Common myeloid progenitor, CD34-positive (primary cell): ENCODE measurements around the gene NEU3.

ENCODE experiments used
- CTCF ChIA-PET: fragments of 350-600 bp; sonication (Branson Sonifier 250); formaldehyde crosslinking; loops from one replicate; lab custom pipeline; 2021; ENCODE audit warnings: antibody characterized with exemption; lab: Charles Lee
- POLR2A ChIA-PET: fragments of 350-600 bp; sonication (Branson Sonifier 250); formaldehyde crosslinking; loops from one replicate; lab custom pipeline; 2021; ENCODE audit warnings: antibody characterized with exemption; lab: Charles Lee
- DNase-seq, 3 donors: peaks; one replicate each; pipeline versions ENCODE4 v3.0.0 to v3.0.0-alpha.2; 2013
- H3K27ac ChIP-seq, 2 experiments: 1 replicate in 1 of 2; 2 replicates in 1 of 2; pipeline ENCODE4 v1.7.0; 2013; ENCODE audit warnings: inconsistent platforms in 2 of 2, low read length in 2 of 2, mild to moderate bottlenecking in 2 of 2, low read depth in 1 of 2, moderate library complexity in 1 of 2; ENCODE audit not compliant: severe bottlenecking in 2 of 2, insufficient read depth in 1 of 2, poor library complexity in 1 of 2
- H3K27me3 ChIP-seq, 5 experiments: replicated peaks in 2 of 5; 1 replicate in 3 of 5; 2 replicates in 2 of 5; pipeline versions ENCODE4 v1.6.1 to v1.7.0; 2013; ENCODE audit warnings: low read length in 4 of 5, mild to moderate bottlenecking in 2 of 5, moderate library complexity in 2 of 5, inconsistent platforms in 1 of 5; ENCODE audit not compliant: insufficient read depth in 5 of 5, control insufficient read depth in 4 of 5
- H3K36me3 ChIP-seq, 4 experiments: 1 replicate in 2 of 4; 2 replicates in 2 of 4; pipeline versions ENCODE4 v1.6.1 to v1.7.0; 2013; ENCODE audit warnings: low read length in 3 of 4, control low read depth in 1 of 4, mild to moderate bottlenecking in 1 of 4; ENCODE audit not compliant: control insufficient read depth in 4 of 4, insufficient read depth in 4 of 4
- H3K4me1 ChIP-seq, 4 experiments: 1 replicate in 3 of 4; 2 replicates in 1 of 4; pipeline versions ENCODE4 v1.6.1 to v1.7.1; 2013; ENCODE audit warnings: low read length in 3 of 4, mild to moderate bottlenecking in 3 of 4, control low read depth in 1 of 4, inconsistent platforms in 1 of 4, moderate library complexity in 1 of 4; ENCODE audit not compliant: control insufficient read depth in 4 of 4, insufficient read depth in 4 of 4; ENCODE audit errors: control extremely low read depth in 1 of 4
- H3K4me3 ChIP-seq, 7 experiments: 1 replicate in 4 of 7; 2 replicates in 3 of 7; pipeline versions ENCODE4 v1.5.1 to v1.7.0; 2013; ENCODE audit warnings: mild to moderate bottlenecking in 7 of 7, low read length in 6 of 7, moderate library complexity in 6 of 7, inconsistent platforms in 2 of 7, low read depth in 2 of 7, control low read depth in 1 of 7; ENCODE audit not compliant: insufficient read depth in 4 of 7, control insufficient read depth in 1 of 7; ENCODE audit errors: extremely low read depth in 1 of 7
- H3K9me3 ChIP-seq, 5 experiments: 1 replicate in 4 of 5; 2 replicates in 1 of 5; pipeline versions ENCODE4 v1.6.1 to v1.7.1; 2013; ENCODE audit warnings: low read length in 4 of 5, mild to moderate bottlenecking in 2 of 5, inconsistent platforms in 1 of 5, low read depth in 1 of 5, moderate library complexity in 1 of 5; ENCODE audit not compliant: control insufficient read depth in 4 of 5, insufficient read depth in 2 of 5; ENCODE audit errors: control extremely low read depth in 1 of 5
- WGBS: methylation state at CpG from one replicate; pipeline ENCODE4 v1.1.5; 2013; ENCODE audit not compliant: insufficient coverage; 5-methylcytosine and 5-hydroxymethylcytosine counted together

Gene NEU3

GRCh38 chr11:74949753-74950137 lies 39.0 kb upstream of the NEU3 start:
- peaks cover 15 to 27% (median 18%) of the 10 kb centered on the region in 4 experiments for H3K4me1 ChIP-seq
- H3K27ac ChIP-seq = peak overlapping the region; percentile 88 to 98
- H3K9me3 ChIP-seq = no peaks in the 10 kb centered on the region
- ChIA-PET CTCF (interaction anchor here (0.5 kb wide), 1 partner anchor 58 kb away, joined by 3 read pairs; no protein-coding TSS in a partner anchor), POLR2A (interaction anchor here (1.0 kb wide), 1 partner anchor 8 kb away, joined by 3 read pairs; no protein-coding TSS in a partner anchor)
- no CpG with 5 or more reads among the region's 6 CpGs for WGBS
- H3K27me3 ChIP-seq = no peaks in the 10 kb centered on the region
- DNase-seq = no peak
- peaks cover 0 to 25% (median 7%) of the 10 kb centered on the region in 4 experiments for H3K36me3 ChIP-seq
- H3K4me3 ChIP-seq = peak overlapping the region; percentile 5 to 100 (median 96)

DNA sequence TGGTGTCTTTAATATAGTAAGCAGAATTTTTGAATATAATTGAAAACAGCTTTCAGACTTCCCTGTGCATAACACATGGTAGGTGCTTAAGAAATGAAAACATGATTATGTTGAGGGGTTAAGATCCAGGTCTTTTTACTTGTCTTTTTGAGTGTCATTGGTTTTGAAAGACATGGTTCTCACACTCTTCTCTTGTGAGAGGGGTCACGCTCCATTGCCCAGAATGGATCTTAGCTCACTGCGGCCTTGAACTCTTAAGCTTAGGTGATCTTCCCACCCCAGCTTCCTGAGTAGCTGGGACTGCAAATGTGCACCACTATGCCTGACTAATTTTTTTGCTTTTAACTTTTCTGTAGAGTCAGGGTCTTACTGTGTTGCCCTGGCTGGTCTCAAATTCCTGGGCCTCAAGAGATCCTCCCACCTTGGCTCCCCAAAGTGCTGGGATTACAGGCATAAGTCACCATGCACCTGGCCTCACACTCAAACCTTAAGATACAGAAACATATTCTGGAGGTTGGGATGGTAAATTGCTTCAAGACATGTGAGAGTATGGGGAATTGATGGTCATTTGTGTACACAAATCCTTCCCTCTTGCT lies 38.3 kb upstream of the NEU3 start:
- Histone ChIP-seq H3K4me1 (peaks cover 15 to 27% (median 18%) of the 10 kb centered on the region in 4 experiments), H3K27me3 (no peaks in the 10 kb centered on the region), H3K27ac (peak overlapping the region in 1 of 2 experiments; percentile 98), H3K9me3 (no peaks in the 10 kb centered on the region), H3K4me3 (peak overlapping the region in 6 of 7 experiments; percentile 86 to 100 (median 96)), H3K36me3 (peaks cover 0 to 25% (median 7%) of the 10 kb centered on the region in 4 experiments)
- CTCF ChIA-PET = interaction anchor here (1.1 to 1.4 kb wide), 2 partner anchors 12 to 21 kb away, joined by 3 to 5 read pairs; no protein-coding TSS in a partner anchor
- no peak for DNase-seq
- 86% methylated on average over 2 of the region's 2 CpGs for WGBS
- POLR2A ChIA-PET = no interaction called here

DNA sequence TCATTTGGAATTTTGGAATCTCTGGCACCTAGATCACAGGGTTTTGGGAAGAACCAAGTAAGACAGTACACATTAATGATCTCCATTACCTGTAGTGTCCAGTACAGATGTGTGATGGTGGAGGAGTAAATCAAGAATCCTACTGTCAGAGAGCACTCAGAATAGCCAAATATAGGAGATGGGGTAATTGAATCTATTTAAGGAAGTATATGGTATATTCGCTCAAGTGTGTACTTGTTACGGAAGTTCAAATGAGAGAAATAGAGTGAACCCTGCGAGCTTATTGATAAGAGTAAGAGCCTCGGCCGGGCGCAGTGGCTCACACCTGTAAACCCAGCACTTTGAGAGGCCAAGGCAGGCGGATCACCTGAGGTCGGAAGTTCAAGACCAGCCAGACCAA lies 37.5 kb upstream of the NEU3 start:
- no peak for DNase-seq
- Histone ChIP-seq H3K27me3 (no peaks in the 10 kb centered on the region), H3K9me3 (no peaks in the 10 kb centered on the region), H3K27ac (no peak overlapping the region), H3K36me3 (peaks cover 0 to 28% (median 7%) of the 10 kb centered on the region in 4 experiments), H3K4me3 (peak overlapping the region in 1 of 7 experiments; percentile 87), H3K4me1 (peaks cover 15 to 27% (median 18%) of the 10 kb centered on the region in 4 experiments)
- 93% methylated on average over 7 of the region's 8 CpGs for WGBS
- ChIA-PET POLR2A (no interaction called here), CTCF (interaction anchor here (1.4 kb wide), 1 partner anchor 12 kb away, joined by 3 read pairs; no protein-coding TSS in a partner anchor)

GRCh38 chr11:74952752-74953151 lies 36.0 kb upstream of the NEU3 start:
- ChIA-PET POLR2A (no interaction called here), CTCF (interaction anchor here (0.8 to 2.3 kb wide), 4 partner anchors 13 to 327 kb away, joined by 3 to 6 read pairs (median 4); no protein-coding TSS in a partner anchor)
- H3K36me3 ChIP-seq = peaks cover 2 to 36% (median 9%) of the 10 kb centered on the region in 4 experiments
- H3K27ac ChIP-seq = no peak overlapping the region
- no peaks in the 10 kb centered on the region for H3K27me3 ChIP-seq
- no peak for DNase-seq
- H3K4me3 ChIP-seq = no peak overlapping the region
- peaks cover 15 to 27% (median 18%) of the 10 kb centered on the region in 4 experiments for H3K4me1 ChIP-seq
- WGBS = 100% methylated on average over 2 of the region's 2 CpGs
- no peaks in the 10 kb centered on the region for H3K9me3 ChIP-seq

DNA sequence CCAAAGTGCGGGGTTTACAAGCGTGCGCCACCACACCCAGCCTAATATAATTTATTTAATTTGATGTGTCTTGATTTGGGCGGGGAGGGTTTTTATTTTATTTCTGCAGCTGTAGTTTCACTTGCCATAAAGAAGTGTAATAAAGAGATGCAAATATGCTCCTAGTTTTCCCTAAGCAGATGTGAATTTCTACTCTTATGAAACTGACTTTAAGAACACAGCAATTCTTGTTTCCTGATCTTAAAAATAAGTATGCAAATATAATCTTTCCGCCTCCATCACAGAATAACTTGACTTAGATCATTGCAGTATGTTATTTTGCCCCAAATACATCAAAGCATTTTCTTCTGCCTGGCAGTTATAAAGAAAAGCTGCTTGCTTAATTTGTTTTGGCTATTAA lies 35.3 kb upstream of the NEU3 start:
- ChIA-PET POLR2A (no interaction called here), CTCF (interaction anchor here (0.8 to 2.3 kb wide), 4 partner anchors 12 to 326 kb away, joined by 3 to 6 read pairs (median 4); no protein-coding TSS in a partner anchor)
- Histone ChIP-seq H3K27ac (no peak overlapping the region), H3K4me3 (no peak overlapping the region), H3K36me3 (peaks cover 2 to 36% (median 9%) of the 10 kb centered on the region in 4 experiments), H3K4me1 (peaks cover 14 to 21% (median 16%) of the 10 kb centered on the region in 4 experiments), H3K27me3 (no peaks in the 10 kb centered on the region), H3K9me3 (no peaks in the 10 kb centered on the region)
- WGBS = no CpG with 5 or more reads among the region's 5 CpGs
- no peak for DNase-seq

DNA sequence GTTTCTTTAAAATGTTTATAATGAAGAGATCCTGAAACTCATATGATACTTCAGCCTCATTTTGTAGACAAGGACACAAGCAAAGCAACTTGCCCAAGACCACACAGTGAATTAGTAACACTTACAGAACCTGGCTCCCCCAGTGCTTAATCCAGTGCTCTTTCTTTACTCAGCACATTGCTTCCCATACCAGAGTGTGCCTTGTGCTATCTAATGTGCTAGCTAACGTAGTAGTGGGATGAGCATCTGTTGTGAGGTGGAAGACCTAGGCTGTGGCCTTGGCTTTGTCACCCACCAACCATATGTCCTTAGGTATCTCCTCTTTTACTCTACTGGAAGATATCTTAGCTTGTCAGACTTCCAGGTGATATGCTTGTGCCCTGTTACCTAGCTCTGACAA lies 34.5 kb upstream of the NEU3 start:
- Histone ChIP-seq H3K36me3 (peaks cover 2 to 41% (median 9%) of the 10 kb centered on the region in 4 experiments), H3K27ac (no peak overlapping the region), H3K4me3 (no peak overlapping the region), H3K4me1 (peaks cover 11 to 17% (median 15%) of the 10 kb centered on the region in 4 experiments), H3K9me3 (no peaks in the 10 kb centered on the region), H3K27me3 (no peaks in the 10 kb centered on the region)
- ChIA-PET POLR2A (no interaction called here), CTCF (interaction anchor here (1.0 to 2.3 kb wide), 2 partner anchors 9 to 11 kb away, joined by 3 to 6 read pairs; no protein-coding TSS in a partner anchor)
- DNase-seq = no peak
- no CpG with 5 or more reads among the region's 1 CpG for WGBS
